Ramos (cell line): ENCODE measurements around the gene SLC22A9.

Experiments used
- in situ Hi-C: fragments of 300-500 bp; cut with MboI; formaldehyde crosslinking; loops from one replicate; pipeline ENCODE4 v1.14.3; 2022; ENCODE audit warnings: low sequenced_read_pairs; ENCODE audit not compliant: unreplicated experiment

The SLC22A9 gene

GRCh38 chr11:63443714-63444113 is 74.1 kb downstream of the SLC22A9 start:
- in situ Hi-C loops, result no loop called here

GRCh38 chr11:63444160-63444559 is 74.6 kb downstream of the SLC22A9 start:
- in situ Hi-C loops, result no loop called here

GRCh38 chr11:63445118-63445517 is 75.5 kb downstream of the SLC22A9 start:
- in situ Hi-C loops, result no loop called here

- in situ Hi-C loops, result no loop called here
These were observed 76.1 kb downstream of the SLC22A9 start for GRCh38 chr11:63445720-63446119.

- in situ Hi-C loops, result no loop called here
These were observed 79.1 kb downstream of the SLC22A9 start for GRCh38 chr11:63448646-63449045.

- in situ Hi-C loops, result no loop called here
These were observed 90.0 kb downstream of the SLC22A9 start for GRCh38 chr11:63459586-63459985.
